Measurements from ENCODE around the gene PPP1R9B.

Gene PPP1R9B

GRCh38 chr17:50139950-50140885, 10.3 kb downstream of the PPP1R9B start:
- DNase-seq (ENCODE audit: low spot score) = peak; percentile 80

GRCh38 chr17:50139185-50139783, 11.2 kb downstream of the PPP1R9B start:
- DNase-seq (ENCODE audit: low spot score) = no peak

GRCh38 chr17:50137042-50137441, 13.4 kb downstream of the PPP1R9B start:
- DNase-seq (ENCODE audit: low spot score) = no peak

- DNase-seq (ENCODE audit: low spot score) = no peak
Observed at GRCh38 chr17:50136096-50136687, 14.3 kb downstream of the PPP1R9B start.

GRCh38 chr17:50135316-50136095, 15.0 kb downstream of the PPP1R9B start:
- no peak for DNase-seq (ENCODE audit: low spot score)

GRCh38 chr17:50134206-50135110, 16.0 kb downstream of the PPP1R9B start:
- DNase-seq (ENCODE audit: low spot score) = no peak

- no peak for DNase-seq (ENCODE audit: low spot score)
Observed at GRCh38 chr17:50133769-50134099, 16.7 kb downstream of the PPP1R9B start.

GRCh38 chr17:50133028-50133768, 17.3 kb downstream of the PPP1R9B start:
- DNase-seq (ENCODE audit: low spot score) = no peak

- DNase-seq (ENCODE audit: low spot score) = no peak
Observed at GRCh38 chr17:50132104-50132794, 18.2 kb downstream of the PPP1R9B start.

- no peak for DNase-seq (ENCODE audit: low spot score)
Observed at GRCh38 chr17:50130559-50131305, 19.7 kb downstream of the PPP1R9B start.

GRCh38 chr17:50129728-50130558, 20.5 kb downstream of the PPP1R9B start, which contains the start of gene SAMD14:
SAMD14 (minus strand) TSS chr17:50130160; CDS start chr17:50124959, 5,201 bp downstream.
- peak; percentile 64 for DNase-seq (ENCODE audit: low spot score)

- DNase-seq (ENCODE audit: low spot score) = no peak
Observed at GRCh38 chr17:50129353-50129727, 21.1 kb downstream of the PPP1R9B start.

- no peak for DNase-seq (ENCODE audit: low spot score)
Observed at GRCh38 chr17:50128441-50129352, 21.8 kb downstream of the PPP1R9B start.

GRCh38 chr17:50127697-50128361, 22.6 kb downstream of the PPP1R9B start:
- DNase-seq (ENCODE audit: low spot score) = no peak

GRCh38 chr17:50125420-50125997, 25.0 kb downstream of the PPP1R9B start:
- no peak for DNase-seq (ENCODE audit: low spot score)
